GM23248 (cell line): ENCODE measurements around the gene RAB18.

Source experiments
- EZH2 ChIP-seq: fragments of 200-600 bp; sonication (generic); IDR thresholded peaks from 2 replicates; pipeline ENCODE4 v1.6.1; 2018; ENCODE audit warnings: antibody characterized with exemption, mild to moderate bottlenecking; ENCODE audit not compliant: insufficient read depth, poor library complexity, severe bottlenecking
- EZH2phosphoT487 ChIP-seq: fragments of 200-600 bp; sonication (generic); IDR thresholded peaks from 2 replicates; pipeline ENCODE4 v1.6.1; 2018; ENCODE audit warnings: antibody characterized with exemption, moderate library complexity, mild to moderate bottlenecking, low read depth; ENCODE audit not compliant: insufficient read depth

DNA sequence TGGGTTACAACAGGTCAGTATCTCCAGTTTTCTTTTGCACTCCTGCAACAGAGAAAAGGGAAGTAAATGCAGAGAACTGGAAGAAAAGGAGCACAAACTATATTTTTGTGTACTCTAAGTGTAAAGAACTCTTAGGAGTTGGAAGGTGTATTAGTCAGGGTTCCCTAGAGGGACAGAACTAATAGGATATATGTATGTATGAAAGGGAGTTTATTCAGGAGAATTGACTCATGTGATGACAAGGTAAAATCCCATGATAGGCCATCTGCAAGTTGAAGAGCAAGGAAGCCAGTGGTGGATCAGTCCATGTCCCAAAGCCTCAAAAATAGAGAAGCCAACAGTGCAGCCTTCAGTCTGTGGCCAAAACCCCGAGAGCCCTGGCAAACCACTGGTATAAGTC lies 22.6 kb upstream of the RAB18 start:
- TF ChIP-seq EZH2 (no peak), EZH2phosphoT487 (no peak)
